GM18520 (cell line): Measurements from ENCODE around the gene PTN.

Source experiments
- ATAC-seq: cut with Tn5 transposase; IDR thresholded peaks from one replicate; pipeline ENCODE4 v1.9.1; 2021; ENCODE audit not compliant: unreplicated experiment

The PTN gene, protein sequence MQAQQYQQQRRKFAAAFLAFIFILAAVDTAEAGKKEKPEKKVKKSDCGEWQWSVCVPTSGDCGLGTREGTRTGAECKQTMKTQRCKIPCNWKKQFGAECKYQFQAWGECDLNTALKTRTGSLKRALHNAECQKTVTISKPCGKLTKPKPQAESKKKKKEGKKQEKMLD

DNA sequence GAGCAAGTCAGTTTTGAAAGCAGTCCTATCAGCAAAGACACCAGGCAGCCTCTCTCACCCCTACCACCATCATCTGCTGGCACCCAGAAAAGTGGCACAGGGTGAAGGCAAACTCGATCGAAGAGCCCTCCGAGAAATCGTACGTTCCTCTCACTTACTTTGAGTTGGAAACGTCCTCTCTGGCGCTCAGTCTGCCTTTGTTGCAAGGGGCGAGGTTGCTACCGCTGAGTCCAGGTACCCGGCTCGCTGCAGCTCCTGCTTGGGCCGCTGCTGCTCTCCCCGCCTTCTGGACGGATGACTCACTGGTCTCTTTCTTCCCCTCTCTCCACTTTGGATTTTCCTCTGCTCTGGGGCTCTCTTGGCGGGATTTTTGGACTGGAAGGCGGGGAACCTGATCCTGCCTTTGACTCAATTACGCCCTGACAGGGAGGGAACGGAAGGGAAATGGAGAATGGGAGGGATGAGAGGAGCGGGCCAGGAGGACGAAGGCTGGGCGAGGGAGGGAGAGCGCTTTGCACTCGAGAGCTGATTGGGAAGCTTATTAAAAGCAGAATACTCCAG lies at the start of gene PTN:
PTN (minus strand) TSS at position 453 of the 561 bp plus-strand sequence. CDS start 88,760 bp downstream, outside the sequence.
- ATAC-seq = no peak

DNA sequence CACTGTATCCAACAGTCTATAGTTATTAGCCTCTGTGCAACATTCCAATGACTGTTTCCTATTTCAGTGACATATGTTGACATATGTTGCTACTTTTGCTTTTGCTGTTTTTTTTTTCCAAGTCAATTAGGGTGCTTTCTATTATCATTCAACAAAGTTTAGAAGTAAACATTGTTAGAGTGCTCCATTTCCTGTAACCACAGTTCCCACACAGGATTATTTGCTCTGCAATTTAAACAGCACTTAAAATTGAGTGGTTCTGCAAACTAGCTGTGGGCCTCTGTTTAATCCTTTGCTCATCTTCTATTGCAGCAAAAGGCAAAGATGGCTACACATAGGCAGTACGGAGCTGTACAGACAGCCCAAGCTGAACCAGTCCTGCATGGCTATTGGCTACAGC lies 46.5 kb upstream of the PTN start:
- no peak for ATAC-seq

DNA sequence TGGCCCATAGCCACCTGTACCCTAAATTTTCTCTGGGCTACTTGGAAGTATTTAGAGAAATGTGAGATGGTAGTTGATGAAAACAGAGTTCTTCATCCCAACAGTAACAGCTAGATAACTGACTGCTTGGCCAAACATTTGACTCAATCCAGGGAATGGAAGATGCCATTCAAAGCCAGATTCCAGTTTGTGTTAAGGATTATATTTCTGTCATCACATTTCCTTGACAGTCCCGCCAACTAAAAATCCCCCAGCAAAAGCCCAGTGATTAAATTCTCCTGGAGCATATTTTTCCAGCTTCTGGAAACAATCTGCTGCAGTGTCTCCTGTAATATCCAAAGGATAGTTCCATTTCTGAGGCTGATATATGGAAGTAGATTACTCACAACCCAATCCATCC lies 45.4 kb upstream of the PTN start:
- ATAC-seq = no peak

DNA sequence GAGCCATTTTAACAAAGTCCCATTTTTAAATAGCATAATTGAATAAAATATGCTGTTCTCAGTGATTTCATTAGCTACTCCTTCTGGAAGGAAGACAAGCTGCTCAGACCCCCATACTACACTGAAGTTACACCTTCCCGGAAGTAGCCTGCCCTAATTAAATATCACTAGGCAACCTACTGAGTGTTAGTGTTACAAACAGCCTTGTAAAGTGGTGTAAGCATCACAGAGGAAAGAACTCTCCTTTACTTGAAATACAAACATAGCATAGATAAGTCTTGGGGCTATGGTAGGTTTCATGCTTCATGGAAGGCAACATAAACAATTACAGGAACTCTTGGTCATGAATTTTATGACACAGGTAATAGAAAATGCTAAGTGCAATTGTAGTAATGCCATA lies 43.4 kb upstream of the PTN start:
- no peak for ATAC-seq

DNA sequence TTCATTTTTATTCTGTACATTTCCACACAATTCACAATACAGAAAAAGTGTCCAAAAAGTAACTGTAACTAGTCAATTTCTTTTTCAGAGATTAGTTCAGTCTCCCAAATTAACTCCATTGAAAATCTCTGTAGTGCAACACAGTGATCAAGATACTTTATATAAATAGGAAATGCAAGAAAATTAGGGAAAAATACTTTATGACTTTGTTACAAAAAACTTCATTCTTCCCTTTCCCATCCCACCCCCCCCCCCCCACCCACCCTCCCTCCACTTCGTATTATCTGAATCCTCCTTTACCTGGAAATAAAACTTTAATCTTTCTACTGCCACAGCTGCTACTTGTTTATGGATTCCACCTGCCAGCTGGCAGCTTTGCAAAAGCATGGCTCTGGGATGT lies 37.5 kb upstream of the PTN start:
- no peak for ATAC-seq

DNA sequence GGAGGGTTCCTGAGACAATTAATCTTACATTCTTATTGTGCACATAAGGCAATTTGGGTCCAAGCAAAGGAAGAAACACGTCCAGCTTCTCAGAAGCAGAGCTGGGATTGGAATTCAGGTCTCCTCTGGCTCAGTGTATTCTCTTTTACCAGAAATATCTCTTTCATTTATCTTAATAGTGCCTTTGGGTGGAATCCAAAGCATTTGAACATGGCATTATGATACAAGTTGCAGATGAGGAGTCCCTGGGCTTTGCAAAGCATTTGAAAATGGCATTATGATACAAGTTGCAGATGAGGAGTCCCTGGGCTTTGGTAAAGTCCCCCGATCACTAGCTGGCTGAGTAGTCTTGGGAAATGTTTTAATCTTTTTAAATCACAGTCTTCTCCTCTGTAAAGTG lies 30.0 kb upstream of the PTN start:
- ATAC-seq = no peak

DNA sequence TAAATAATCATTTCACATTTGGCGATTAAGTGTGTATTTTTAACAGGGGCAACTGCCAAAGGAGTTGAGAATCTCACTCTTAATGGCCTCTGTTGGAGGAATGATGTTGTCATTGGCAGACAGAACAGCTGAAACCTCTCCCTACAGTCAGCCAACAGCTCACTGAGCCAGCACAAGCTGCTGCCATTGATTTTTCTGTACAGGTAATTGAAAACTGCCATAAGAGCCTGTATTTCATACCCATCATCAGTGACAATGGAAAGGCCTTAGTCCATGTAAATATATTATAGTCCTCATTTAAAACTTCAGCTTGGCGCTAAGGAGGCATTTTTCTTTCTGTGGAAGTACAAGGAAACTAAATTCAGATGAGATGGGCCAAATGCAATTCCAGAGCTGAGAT lies 28.1 kb upstream of the PTN start:
- no peak for ATAC-seq

DNA sequence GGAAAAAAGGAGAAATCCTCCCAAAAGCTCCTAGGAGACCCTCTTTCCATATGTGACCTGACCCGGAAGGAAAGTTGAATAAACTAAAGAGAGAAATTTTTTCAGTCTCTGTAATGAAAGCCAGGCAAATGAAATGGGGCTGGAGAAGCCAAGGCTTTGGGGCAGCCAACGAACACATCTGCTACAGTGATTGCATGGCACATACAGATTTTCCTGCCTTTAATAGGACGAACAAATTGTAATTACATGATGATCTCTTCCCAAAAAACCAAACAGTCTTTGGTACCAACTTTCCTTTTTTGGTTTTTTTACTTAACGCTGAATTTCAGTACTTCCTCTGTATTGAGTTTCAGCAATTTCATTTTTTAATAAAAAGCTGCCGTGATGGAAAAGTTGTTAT lies 23.5 kb upstream of the PTN start:
- no peak for ATAC-seq

DNA sequence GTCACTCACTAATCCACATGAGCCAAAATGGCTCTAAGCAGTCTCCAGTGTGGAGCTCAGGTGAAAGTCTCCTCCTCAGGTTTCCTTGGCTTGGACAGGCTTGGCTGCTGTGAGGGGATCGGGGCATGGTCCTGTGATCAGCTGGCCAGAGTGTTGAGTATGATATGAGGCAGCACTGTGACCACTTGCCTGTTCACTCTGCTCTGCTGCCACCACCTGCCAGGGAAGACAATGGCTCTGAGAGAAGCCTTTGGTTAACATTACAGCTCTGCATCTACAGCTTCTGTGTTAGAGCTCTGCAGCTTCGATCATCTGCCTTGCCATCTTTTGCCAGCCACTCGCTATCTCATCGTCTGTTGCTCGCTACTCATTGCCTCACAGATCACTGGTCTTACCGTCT lies 20.1 kb upstream of the PTN start:
- ATAC-seq = no peak

DNA sequence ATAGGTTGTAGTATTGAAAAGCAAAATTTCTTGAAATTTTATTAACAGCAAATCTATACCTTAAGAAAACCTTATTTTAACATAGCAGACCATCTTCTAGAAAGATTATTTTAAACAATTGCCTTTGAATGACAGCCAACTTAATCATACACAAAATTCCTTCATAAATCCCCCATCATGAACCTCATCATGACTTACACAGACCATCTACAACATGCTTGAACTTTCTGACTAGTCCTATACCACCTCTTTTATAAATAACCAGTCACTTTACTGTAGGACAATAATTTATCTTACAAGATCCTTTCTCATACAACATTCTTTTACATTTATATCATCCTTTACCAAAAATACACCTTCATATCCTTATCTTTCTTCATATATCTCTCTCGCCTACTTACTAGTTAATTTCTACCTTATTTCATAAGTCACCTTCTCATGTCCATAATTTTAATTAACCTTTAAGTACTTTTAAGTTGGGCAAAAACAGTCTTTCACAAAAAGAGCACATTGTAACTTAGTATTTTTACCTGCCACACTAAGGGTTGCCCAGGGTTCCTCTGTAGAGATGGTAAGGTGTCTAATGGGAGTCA lies 16.6 kb upstream of the PTN start:
- no peak for ATAC-seq

DNA sequence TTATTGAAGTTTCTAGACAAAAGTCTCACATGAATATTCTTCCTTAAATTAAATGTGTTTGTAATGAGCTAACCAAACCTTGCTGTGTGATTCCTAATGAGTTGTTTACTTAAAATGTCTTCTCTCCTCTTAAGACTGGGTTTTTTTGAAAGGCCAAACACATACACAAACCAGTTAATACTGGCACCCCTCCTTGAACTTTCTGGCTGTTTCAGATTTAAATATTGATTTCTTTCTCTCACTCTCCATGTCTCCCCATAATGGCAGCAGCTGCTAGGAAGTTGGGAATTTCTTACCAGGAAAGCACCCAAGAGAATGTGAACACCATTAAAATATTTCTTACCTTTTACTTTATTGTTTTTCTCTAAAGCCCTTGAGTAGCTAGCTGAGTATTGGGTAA lies 11.4 kb upstream of the PTN start:
- no peak for ATAC-seq

DNA sequence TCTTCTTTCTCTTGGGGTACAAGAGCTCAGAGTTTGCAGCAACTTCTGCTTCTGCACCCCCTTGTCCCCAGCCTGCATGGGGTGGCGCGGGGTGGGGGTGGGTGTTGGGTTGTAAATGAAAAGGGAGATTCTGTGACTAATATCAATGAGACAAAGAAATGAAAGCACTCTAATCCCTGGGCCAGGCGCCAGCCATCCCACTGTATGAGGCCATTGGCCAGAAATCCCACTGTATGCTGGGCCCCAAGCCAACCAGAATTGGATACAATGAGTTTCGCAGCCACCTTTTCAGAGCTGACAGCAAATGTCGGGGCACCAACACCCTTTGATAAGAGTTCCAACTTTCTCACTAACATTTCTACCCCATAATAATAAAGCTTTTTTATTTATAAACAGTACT lies 10.9 kb upstream of the PTN start:
- ATAC-seq = no peak

DNA sequence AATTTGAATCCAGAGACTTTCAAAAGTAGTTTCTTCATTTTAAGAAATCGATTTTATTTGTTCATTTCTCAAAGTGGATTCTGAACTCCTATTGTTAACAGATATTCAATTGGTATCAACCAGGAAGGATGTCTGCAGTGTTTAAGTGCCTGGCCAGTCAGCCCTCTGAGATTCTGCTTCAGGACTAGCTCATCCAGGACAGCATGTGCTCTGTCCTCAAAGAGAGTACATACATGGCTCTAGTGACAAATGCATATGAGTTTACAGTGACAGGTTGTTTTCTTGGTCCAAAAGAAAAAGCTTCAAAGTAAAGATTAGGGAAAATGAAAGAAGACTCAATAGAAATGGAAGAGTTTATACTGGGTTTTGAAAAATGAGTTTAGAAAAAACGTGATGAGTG lies 8.4 kb upstream of the PTN start:
- no peak for ATAC-seq

DNA sequence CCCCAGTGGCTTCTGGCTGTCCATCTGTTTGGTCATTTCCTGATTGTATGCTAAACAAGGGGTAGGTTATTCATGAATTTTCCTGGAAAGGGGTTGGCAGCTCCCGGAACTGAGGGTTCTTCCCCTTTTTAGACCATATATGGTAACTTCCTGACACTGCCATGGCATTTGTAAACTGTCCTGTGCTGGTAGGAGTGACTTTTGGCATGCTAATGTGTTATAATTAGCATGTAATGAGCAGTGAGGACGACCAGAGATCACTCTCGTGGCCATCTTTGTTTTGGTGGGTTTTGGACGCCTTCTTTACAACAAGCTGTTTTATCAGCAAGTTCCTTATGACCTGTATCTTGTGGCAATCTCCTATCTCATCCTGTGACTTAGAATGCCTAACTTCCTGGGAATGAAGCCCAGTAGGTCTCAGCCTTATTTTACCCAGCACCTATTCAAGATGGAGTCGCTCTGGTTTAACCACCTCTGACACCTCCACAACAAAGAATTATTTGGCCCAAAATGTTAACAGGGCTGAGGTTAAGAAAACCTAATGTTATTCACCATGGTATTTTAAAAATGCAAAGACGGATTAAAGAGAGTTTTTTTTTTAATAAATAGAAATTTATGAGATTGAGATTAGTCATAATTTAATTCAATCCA lies 2.4 kb upstream of the PTN start:
- ATAC-seq = no peak

DNA sequence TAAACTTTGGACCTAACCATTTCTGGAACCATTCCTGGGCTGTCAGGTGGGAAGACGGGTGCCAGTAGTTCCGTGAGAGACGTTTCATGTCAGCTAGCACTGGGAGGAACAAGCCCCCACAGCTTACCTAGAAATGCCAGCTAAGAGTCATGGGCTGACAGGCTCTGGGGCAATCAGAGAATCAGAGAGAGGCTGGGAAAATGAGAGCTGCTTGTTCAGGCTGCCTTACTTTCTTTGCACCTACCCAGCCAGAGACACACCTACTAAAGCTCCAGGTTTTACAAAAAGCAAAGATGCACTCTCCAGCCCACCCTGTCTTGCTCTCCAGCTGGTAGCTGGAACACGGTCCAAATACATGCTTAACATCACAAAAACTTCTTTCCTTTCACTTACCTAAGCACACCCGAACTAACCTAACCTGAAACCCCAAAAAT lies 688 bp downstream of the PTN start:
- ATAC-seq = no peak

DNA sequence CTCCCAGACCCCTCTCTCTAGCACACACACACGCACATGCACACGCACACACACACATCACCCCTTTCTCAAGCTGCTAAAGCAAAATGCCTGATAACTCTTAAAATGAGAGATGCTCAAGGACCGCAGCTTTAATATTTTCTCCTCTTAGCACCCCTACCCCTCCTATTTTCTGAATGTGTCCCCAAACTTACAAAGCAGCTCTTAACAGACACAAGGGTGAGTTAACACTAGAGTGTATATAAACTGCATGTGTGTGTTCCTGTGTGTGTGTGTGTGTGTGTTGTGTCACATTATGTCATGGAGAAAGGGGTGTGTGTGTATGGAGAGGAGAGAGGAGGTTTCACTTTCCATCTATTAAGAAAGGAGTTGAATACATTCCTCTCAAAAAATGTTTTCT lies 1.3 kb downstream of the PTN start:
- no peak for ATAC-seq

DNA sequence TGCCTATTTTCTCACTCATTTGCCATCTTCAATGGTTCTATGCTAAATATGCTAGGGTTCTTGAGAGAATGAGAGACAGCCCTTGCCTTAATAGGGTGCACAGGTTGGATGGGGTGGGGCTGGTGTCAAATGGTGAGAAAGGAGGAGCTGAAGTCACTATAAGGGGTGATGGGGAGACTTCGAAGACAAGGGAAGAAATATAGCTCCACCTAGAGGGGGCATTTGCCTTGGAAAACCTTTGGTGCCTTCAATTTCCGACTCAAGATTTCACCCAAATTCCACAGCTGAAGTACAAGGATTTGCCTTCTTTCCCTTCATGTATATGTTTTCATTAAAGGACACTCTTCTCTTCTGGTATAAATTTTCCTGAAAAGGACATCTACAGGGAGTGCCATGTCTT lies 5.6 kb downstream of the PTN start:
- no peak for ATAC-seq

DNA sequence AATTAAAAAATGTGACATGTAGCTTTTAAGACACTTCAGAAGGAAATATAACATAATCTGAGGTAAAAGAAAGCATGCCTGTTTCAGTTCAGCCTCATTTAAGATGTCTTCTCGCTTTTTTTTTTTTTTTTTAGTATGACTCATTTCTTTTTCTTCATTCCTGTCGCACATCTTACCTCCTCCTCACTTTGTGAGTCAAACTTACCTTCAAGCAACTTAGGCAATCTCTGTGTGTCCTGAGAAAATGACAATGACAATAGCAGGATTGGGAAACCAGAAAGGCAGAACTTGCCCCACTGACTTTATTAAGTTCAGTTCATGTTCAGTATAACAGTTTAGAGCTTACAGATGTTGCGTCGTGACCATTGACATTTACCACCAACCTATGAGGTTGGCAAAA lies 7.7 kb downstream of the PTN start:
- ATAC-seq = no peak

DNA sequence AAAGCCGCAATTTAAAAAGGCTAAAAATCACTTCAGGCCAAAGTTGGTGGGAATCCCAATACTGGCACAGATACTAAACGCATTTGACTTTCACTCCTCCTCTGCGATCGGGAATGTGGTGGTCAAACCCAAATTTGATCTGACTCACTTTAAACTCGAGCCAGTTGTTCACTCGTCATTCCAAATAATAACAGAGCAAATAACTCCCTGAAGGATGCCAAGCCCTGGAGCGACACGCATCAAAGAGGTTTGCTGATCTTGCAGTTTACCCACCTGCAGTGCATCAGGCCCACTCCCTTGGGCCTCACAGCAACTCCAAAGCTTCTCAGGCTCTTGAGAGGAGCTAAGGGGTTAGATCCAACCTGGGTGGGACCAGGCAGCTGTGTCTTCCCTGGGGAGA lies 12.2 kb downstream of the PTN start:
- ATAC-seq = no peak

DNA sequence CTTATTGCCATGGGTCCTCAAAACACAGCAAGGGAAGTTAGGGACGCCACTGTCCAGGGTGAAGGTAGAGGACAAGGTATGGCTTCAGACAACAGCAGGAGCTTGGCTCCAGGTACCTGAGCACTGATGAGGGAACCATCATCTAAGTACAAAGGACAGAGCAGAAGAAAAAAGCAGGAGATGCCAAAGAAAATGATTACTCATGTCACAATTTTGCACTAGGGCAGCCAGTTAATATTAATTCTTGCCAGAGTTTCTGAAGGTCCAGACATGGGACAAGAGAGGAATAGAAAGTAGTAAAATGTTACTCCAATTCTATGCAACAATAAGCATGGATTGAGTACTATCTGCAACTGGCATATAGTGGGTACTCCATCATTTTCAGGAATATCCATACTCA lies 14.1 kb downstream of the PTN start:
- no peak for ATAC-seq

DNA sequence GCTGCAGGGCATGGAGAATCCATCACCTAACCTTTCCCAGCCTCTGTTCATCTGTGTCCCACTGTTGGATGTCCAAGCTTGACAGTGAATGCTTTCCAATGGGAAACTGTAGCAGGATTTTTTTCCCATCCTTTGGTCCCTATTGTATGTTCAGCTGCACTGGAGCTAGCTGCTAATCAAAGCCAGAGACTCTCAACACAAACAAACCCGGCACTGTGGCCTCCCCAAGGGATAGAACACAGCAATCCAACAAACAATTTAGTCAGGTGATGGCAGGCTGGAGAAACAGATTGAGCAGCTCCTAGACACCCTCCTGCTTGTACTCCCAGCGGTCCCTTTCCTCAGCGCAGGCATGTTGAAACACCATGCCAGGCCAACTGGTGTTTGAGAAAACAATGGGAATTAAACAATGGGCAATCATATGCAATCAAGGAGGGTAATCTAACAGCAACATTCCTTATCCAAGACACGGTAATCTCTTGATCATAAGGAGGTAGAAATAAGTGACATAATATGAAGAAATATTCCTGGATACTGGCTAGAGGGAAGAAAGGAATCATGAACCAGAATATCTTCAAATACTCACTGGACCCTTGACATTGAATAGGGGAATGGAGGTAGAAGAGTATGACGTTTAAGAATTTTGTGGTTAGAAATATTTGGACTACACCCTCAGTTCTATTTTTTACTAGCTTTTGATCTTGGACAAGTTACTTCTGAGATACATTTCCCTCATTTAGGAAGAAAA lies 15.0 kb downstream of the PTN start:
- no peak for ATAC-seq

DNA sequence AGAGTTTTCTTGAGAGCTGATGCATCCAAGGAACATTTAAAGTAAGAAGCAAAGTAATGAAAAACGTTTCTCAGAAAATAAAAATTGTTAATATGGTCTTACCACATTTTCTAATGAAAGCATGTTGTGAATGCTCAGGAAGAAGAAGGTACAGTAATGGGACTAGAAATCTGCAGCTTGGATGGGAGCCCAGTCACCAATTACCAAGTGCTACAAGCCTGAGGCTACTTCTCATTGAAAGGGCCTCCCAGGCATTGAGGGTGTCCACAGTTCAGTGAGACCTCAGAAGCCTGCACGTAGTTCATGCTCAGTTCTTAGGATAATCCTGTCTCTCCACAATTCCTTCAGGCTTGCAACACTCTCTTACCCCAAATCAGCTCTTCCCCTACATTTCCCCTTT lies 17.6 kb downstream of the PTN start:
- ATAC-seq = no peak
